Astrocyte of the cerebellum (primary cell): ENCODE measurements around the gene TTN.

ENCODE experiments used
- DNase-seq: peaks from one replicate; pipeline ENCODE4 v3.0.0-alpha.2; 2011; ENCODE audit warnings: low read depth
- H3K4me3 ChIP-seq: 2 replicates; pipeline ENCODE4 v1.5.1; 2011; ENCODE audit warnings: mild to moderate bottlenecking, low read depth, low read length, moderate library complexity
- in situ Hi-C: cut with HindIII; loops from 2 replicates; pipeline ENCODE4 v1.10.0; 2017; ENCODE audit warnings: low sequenced_read_pairs
- TF ChIP-seq, protein P1 (sequence below): IDR thresholded peaks from 2 replicates; pipeline ENCODE4 v1.5.1; 2012; ENCODE audit warnings: low read length, low read depth, moderate library complexity, mild to moderate bottlenecking; ENCODE audit errors: missing control alignments

The TTN gene

GRCh38 chr2:178531168-178531567, 276.1 kb downstream of the TTN start:
- no peak overlapping the region for H3K4me3 ChIP-seq
- no peak for DNase-seq
- TF ChIP-seq, protein P1, sequence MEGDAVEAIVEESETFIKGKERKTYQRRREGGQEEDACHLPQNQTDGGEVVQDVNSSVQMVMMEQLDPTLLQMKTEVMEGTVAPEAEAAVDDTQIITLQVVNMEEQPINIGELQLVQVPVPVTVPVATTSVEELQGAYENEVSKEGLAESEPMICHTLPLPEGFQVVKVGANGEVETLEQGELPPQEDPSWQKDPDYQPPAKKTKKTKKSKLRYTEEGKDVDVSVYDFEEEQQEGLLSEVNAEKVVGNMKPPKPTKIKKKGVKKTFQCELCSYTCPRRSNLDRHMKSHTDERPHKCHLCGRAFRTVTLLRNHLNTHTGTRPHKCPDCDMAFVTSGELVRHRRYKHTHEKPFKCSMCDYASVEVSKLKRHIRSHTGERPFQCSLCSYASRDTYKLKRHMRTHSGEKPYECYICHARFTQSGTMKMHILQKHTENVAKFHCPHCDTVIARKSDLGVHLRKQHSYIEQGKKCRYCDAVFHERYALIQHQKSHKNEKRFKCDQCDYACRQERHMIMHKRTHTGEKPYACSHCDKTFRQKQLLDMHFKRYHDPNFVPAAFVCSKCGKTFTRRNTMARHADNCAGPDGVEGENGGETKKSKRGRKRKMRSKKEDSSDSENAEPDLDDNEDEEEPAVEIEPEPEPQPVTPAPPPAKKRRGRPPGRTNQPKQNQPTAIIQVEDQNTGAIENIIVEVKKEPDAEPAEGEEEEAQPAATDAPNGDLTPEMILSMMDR, result no peak
- in situ Hi-C loops, result no loop called here

GRCh38 chr2:178530625-178531142, 276.5 kb downstream of the TTN start:
- H3K4me3 ChIP-seq, result no peak overlapping the region
- in situ Hi-C loops, result no loop called here
- no peak for DNase-seq
- TF ChIP-seq, protein P1, result no peak

DNA sequence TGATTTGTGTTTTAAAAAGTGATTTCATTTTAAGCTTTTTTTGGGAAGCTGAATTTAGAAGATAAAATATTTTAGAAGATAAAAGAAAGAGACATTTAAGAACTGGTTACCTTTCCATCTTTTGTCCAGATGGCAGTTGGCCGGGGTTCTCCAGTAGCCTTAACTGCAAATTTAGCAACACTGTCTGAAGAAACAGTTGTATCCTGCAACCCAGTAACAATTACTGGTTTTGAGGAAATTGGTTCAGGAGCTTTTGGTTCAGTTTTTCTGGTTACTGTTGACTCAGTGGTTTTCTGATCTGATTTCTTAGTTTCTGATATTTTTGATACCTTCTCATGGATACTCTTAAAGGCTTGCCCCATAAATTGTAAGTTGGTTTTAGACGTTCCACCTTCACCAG, 277.1 kb downstream of the TTN start:
- DNase-seq, result no peak
- in situ Hi-C loops, result no loop called here
- H3K4me3 ChIP-seq, result no peak overlapping the region
- TF ChIP-seq, protein P1, result no peak

GRCh38 chr2:178529194-178529593, 278.0 kb downstream of the TTN start:
- DNase-seq, result no peak
- H3K4me3 ChIP-seq, result no peak overlapping the region
- in situ Hi-C loops, result no loop called here
- TF ChIP-seq, protein P1, result no peak

DNA sequence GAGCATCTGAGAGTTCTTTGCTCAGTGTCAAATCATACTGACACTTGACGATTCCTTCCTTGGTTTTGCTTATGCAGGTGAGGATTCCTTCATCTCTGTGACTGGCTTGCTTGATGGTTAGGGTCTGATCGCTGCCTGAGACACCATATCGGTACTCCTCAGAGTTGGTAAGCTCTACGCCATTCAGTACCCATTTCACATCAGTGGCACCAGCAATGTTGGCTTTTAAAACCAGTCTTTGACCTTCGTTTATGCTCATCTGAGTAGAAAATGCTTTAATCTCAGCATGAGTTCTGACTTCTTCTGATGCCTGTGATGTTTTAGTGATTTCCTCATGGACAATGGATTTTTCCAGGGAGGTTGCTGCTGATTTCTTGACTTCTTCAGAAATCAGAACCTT, 278.6 kb downstream of the TTN start:
- in situ Hi-C loops, result no loop called here

GRCh38 chr2:178527592-178527991, 279.6 kb downstream of the TTN start:
- TF ChIP-seq, protein P1, result no peak
- DNase-seq, result no peak
- in situ Hi-C loops, result no loop called here
- no peak overlapping the region for H3K4me3 ChIP-seq

More for the DNA sequence above, 278.6 kb downstream of the TTN start:
- no peak overlapping the region for H3K4me3 ChIP-seq
- DNase-seq, result no peak
- TF ChIP-seq, protein P1, result no peak
